GM20000 (cell line): ENCODE data around the gene PPY.
"Not testable (repeated sequence)": the region's sequence is repeated elsewhere in the genome, so short reads cannot be mapped to it uniquely, and the experiment has no call there.

ENCODE experiments used
- DNase-seq: peaks from one replicate; pipeline ENCODE4 v3.0.0; 2012; ENCODE audit warnings: low spot score
- TF ChIP-seq, protein P1 (sequence below): IDR thresholded peaks from 2 replicates; pipeline ENCODE4 v1.5.1; 2012; ENCODE audit warnings: mild to moderate bottlenecking, control low read depth; ENCODE audit errors: extremely low read depth, missing control alignments

Gene PPY

DNA sequence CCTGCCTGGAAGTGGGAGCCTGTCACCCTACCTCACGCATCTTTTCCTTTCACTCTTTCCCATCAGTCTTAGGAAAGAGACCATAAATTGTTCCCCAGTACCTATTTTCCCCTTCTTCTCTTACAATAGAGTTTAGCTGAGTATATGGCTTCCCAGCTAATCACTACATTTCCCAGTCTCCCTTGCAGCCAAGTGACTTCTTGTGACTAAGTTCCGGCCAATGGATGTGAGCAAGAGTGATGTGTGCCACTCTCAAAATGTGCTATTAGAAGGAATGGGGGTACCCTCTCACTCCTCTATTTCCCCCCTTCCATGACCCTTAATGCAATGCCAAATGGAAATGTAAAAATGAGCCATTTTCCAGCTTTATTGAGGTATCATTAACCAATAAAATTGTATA lies 19.7 kb upstream of the PPY start:
- DNase-seq, result no peak
- TF ChIP-seq, protein P1, sequence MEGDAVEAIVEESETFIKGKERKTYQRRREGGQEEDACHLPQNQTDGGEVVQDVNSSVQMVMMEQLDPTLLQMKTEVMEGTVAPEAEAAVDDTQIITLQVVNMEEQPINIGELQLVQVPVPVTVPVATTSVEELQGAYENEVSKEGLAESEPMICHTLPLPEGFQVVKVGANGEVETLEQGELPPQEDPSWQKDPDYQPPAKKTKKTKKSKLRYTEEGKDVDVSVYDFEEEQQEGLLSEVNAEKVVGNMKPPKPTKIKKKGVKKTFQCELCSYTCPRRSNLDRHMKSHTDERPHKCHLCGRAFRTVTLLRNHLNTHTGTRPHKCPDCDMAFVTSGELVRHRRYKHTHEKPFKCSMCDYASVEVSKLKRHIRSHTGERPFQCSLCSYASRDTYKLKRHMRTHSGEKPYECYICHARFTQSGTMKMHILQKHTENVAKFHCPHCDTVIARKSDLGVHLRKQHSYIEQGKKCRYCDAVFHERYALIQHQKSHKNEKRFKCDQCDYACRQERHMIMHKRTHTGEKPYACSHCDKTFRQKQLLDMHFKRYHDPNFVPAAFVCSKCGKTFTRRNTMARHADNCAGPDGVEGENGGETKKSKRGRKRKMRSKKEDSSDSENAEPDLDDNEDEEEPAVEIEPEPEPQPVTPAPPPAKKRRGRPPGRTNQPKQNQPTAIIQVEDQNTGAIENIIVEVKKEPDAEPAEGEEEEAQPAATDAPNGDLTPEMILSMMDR, result no peak

DNA sequence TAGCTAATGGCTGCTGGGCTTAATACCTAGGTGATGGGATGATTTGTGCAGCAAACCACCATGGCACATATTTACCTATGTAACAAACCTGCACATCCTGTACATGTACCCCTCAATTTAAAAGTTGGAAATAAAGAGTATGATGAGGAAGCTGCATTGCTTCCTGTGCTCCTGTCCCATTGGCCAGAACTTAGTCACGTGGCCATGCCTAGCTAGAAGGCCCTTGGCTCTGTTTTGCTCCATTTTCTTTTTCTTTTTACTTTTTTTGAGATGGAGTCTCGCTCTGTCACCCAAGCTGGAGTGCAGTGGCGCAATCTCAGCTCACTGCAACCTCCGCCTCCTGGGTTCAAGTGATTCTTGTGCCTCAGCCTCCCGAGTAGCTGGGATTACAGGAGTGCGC lies 19.0 kb upstream of the PPY start:
- not testable (repeated sequence) for DNase-seq

DNA sequence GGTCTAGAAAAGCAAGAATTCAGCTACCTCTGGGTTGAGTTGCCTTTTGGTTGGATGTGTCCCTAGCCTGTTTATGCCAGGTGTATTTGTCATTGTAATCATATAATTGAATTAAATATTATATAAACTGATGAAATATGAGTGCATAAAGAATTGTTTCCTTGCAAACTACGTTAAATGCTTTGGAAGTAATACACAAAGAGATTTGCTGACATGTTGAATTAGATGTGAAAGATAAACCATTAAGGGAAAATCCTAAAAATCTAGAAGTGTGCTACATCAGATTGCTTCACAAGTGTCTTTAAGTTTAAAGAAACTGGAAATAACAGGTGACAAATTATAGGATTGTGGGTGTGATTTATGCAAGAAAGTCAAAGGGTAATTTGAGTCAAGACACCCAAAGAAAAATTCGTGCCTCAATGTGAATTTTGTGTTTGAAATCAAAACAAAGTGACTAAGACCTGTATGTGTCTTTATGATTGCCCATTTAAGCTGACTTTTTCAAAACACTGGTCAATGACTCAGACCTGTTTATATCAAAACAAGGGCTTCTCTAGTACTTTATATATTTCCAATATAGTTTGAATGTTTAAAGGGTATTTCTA lies 16.6 kb upstream of the PPY start:
- TF ChIP-seq, protein P1, result no peak
- no peak for DNase-seq

DNA sequence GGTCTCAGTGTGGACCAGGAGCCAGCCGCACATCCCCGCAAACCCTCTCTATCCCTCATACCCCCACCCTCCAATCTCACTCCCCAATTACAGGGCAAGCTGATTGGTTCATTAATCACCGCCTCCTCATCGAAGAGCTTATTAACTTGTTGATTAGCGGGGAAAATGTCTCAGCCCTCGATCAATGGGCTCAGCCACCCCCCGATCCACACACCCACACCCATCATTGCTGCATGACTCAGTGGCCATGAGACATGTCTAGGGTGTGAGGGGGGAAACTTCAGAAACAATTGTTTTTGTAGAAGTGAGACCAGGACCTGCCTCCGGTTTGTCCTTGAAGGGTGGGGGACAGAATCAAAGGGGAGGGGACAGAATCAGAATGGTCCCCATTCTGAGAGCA lies 13.9 kb upstream of the PPY start:
- TF ChIP-seq, protein P1, result no peak

DNA sequence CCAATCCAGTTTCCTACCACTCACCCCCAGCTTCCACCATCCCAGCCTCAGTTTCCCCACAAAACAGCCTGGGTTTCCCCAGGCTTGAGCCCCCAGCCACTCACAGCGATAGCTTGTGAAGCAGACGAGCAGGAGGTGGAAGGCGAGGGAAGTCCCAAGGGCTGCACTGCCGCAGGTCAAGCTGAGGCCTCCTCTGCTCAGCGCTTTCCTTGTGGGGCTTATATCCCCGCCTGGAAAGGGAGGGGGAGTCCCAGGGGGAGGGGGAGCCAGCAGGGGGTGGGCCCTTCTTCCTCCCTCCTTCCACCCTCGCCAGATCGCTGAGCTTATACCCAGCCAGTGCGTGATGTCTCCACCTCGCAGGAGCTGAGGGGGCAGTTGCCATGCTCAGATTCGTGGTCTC lies 11.5 kb upstream of the PPY start, which contains the start of gene PYY:
Gene PYY, minus strand, starts transcription at position 195 of the 400 bp plus-strand sequence. CDS start 457 bp downstream, outside the sequence.
- TF ChIP-seq, protein P1, result no peak
- no peak for DNase-seq

More for the DNA sequence above, 13.9 kb upstream of the PPY start:
- no peak for DNase-seq

DNA sequence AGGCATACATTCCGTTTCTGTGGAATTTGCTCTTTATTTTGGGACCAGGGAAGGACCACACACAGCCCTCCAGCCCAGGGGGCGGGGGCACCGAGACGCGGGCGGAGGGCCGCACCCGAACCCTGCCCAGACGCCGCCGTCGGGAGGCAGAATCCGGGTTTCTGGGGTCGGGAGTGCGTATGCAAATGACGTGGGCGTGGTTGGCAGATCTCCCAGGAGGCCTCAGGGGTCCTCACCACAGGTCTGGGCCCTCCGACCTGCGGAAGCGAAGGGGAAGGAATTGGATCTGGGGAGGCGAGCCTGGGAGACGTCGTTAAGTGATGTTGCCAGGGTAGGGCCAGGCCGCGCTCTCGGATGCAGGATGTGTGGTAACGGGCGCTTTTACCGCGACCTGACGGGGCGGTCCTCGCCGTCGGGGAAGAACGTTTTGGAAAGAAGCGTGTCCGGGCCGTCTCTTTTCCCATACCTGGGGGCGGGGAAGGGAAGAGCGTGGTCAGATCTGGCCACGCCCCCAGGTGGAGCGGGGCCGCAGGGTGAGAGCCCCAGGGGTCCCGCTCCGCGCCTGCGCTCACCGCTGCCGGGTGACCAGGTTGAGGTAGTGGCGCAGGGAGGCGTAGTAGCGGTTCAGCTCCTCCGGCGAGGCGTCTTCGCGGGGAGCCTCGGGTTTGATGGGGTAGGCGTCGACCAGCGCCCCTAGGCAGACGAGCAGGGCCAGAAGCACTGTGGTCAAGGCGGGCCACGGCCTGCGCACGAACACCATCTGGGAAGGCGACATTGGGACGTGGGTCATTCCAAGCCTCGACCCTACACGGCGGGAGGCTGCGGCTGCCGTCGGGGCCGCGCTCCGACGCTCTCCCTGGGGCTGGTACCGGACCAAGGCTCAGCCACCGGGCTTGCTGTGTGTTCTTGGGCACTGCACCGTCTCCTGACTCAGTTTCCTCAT lies 10.7 kb upstream of the PPY start:
- TF ChIP-seq, protein P1, result no peak
- no peak for DNase-seq

DNA sequence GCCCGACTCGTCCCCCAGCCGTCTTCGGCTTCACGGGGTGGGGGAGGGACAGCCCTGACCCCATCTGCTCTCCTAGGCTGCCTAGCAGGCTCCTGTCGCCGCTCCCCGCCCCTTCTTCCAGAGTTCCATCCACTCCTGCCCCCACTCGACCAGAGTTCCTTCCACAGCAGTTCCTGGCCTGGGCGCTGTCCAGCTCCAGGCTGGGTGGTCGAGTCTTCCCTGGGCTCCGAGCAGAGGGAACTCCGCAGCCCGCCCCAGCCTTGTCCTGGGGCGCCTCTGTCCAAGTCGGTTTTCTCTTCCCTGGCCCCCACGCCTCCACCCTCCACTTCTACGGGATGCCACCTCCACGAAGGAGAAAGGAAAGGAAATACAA lies 10.1 kb upstream of the PPY start:
- TF ChIP-seq, protein P1, result no peak
- DNase-seq, result no peak
